RCC 7860 (cell line): ENCODE results near the gene RAB29.

ENCODE experiments used
- DNase-seq: peaks from one replicate; pipeline ENCODE4 v3.0.0-alpha.2; 2015; ENCODE audit warnings: low spot score
- FAIRE-seq: peaks from 2 replicates; lab custom pipeline; 2012; peaks lifted over from hg19 to GRCh38; lab: Jason Lieb, UNC

RAB29 gene

GRCh38 chr1:205798577-205798976 lies 23.3 kb upstream of the RAB29 start:
- DNase-seq = no peak
- no peak for FAIRE-seq

GRCh38 chr1:205797168-205797567 lies 21.9 kb upstream of the RAB29 start:
- DNase-seq (no peak), FAIRE-seq (no peak)

- FAIRE-seq (no peak), DNase-seq (no peak)
Observed at GRCh38 chr1:205794011-205794730, 18.9 kb upstream of the RAB29 start.

- FAIRE-seq (no peak), DNase-seq (no peak)
Observed at GRCh38 chr1:205792961-205793673, 17.8 kb upstream of the RAB29 start.

GRCh38 chr1:205792481-205792881 lies 17.2 kb upstream of the RAB29 start:
- DNase-seq (no peak), FAIRE-seq (no peak)

GRCh38 chr1:205791568-205792180 lies 16.4 kb upstream of the RAB29 start:
- FAIRE-seq (no peak), DNase-seq (peak; percentile 21)

- FAIRE-seq (no peak), DNase-seq (no peak)
Observed at GRCh38 chr1:205787287-205787916, 12.1 kb upstream of the RAB29 start.

- no peak for FAIRE-seq
Observed at GRCh38 chr1:205786601-205787000, 11.3 kb upstream of the RAB29 start.

GRCh38 chr1:205785446-205785845 lies 10.2 kb upstream of the RAB29 start:
- DNase-seq (no peak), FAIRE-seq (no peak)

More at GRCh38 chr1:205786601-205787000, 11.3 kb upstream of the RAB29 start:
- no peak for DNase-seq

- peak; percentile 87 for FAIRE-seq
Observed at GRCh38 chr1:205783904-205784303, 8.6 kb upstream of the RAB29 start.

GRCh38 chr1:205783433-205783795 lies 8.1 kb upstream of the RAB29 start:
- FAIRE-seq (no peak), DNase-seq (no peak)

More at GRCh38 chr1:205783904-205784303, 8.6 kb upstream of the RAB29 start:
- DNase-seq = peak; percentile 73

- DNase-seq (no peak), FAIRE-seq (no peak)
Observed at GRCh38 chr1:205782627-205783432, 7.5 kb upstream of the RAB29 start.

GRCh38 chr1:205780335-205780734 lies 5.1 kb upstream of the RAB29 start:
- DNase-seq = no peak
- FAIRE-seq = no peak

- DNase-seq (no peak), FAIRE-seq (no peak)
Observed at GRCh38 chr1:205777994-205778393, 2.7 kb upstream of the RAB29 start.

GRCh38 chr1:205775717-205776056 lies 405 bp upstream of the RAB29 start:
- DNase-seq (peak; percentile 16), FAIRE-seq (no peak)

GRCh38 chr1:205774198-205775014 lies 876 bp downstream of the RAB29 start:
- DNase-seq = no peak
- no peak for FAIRE-seq

- DNase-seq = no peak
- FAIRE-seq = no peak
Observed at GRCh38 chr1:205772607-205773032, 2.7 kb downstream of the RAB29 start.

- no peak for DNase-seq
- no peak for FAIRE-seq
Observed at GRCh38 chr1:205770618-205771017, 4.7 kb downstream of the RAB29 start.

GRCh38 chr1:205769641-205770365 lies 5.5 kb downstream of the RAB29 start:
- FAIRE-seq (no peak), DNase-seq (no peak)
